Endothelial cell of umbilical vein (primary cell): Measurements from ENCODE around the gene FHIT. TPM values are rescaled to one million over a fixed set of nuclear protein-coding genes. Genes with fewer than 3 reads are reported as not detected.

Source experiments
- BruUV-seq: library from RNA; stranded (reverse); fragments of 400-500 nt; replicated peaks from 2 replicates; lab custom pipeline; 2021; lab: Mats Ljungman, UMichigan
- CTCF ChIA-PET: fragments of 300-600, 350-600 bp; sonication (Branson Sonifier 250); formaldehyde crosslinking; loops from one replicate; lab custom pipeline; 2021; ENCODE audit warnings: antibody characterized with exemption, inconsistent platforms; lab: Charles Lee
- POLR2A ChIA-PET: fragments of 300-600, 350-600 bp; sonication (Branson Sonifier 250); formaldehyde crosslinking; loops from one replicate; lab custom pipeline; 2021; ENCODE audit warnings: antibody characterized with exemption, inconsistent platforms; lab: Charles Lee
- DNase-seq: peaks from one replicate; pipeline ENCODE4 v3.0.0-alpha.2; 2011; ENCODE audit warnings: low read depth, low spot score
- FAIRE-seq: peaks from 2 replicates; lab custom pipeline; 2011; peaks lifted over from hg19 to GRCh38; lab: Jason Lieb, UNC
- H2AFZ ChIP-seq: 2 replicates; pipeline ENCODE4 v1.6.0; 2012; ENCODE audit warnings: low read depth, low read length, control low read depth, inconsistent platforms
- H3K27ac ChIP-seq: 2 replicates; pipeline ENCODE4 v1.5.1; 2011; ENCODE audit warnings: low read depth, mild to moderate bottlenecking, control low read depth, low read length, moderate library complexity; ENCODE audit not compliant: insufficient read depth
- H3K27me3 ChIP-seq, 2 experiments: 2 replicates each; pipeline versions ENCODE4 v1.6.0 to v1.6.1; 2011; ENCODE audit warnings: low read length in 2 of 2, mixed read lengths in 1 of 2; ENCODE audit not compliant: control insufficient read depth in 2 of 2, insufficient read depth in 2 of 2
- H3K36me3 ChIP-seq, 2 experiments: 2 replicates in 1 of 2; 3 replicates in 1 of 2; pipeline ENCODE4 v1.5.1; 2011; ENCODE audit warnings: low read length in 2 of 2, mild to moderate bottlenecking in 1 of 2, moderate library complexity in 1 of 2; ENCODE audit not compliant: control insufficient read depth in 2 of 2, insufficient read depth in 2 of 2; ENCODE audit errors: extremely low read depth in 1 of 2
- H3K4me1 ChIP-seq: 3 replicates; pipeline ENCODE4 v1.5.1; 2011; ENCODE audit warnings: mild to moderate bottlenecking, low read length; ENCODE audit not compliant: control insufficient read depth, insufficient read depth; ENCODE audit errors: extremely low read depth
- H3K4me2 ChIP-seq: 2 replicates; pipeline ENCODE4 v1.6.1; 2011; ENCODE audit warnings: low read length, control low read depth, mixed read lengths; ENCODE audit not compliant: insufficient read depth
- H3K4me3 ChIP-seq, 3 experiments: fragments of 200-600 bp in 1 of 3; sonication (generic), shearing (Covaris generic) in 1 of 3; replicated peaks in 1 of 3; 2 replicates each; pipeline ENCODE4 v1.5.1; 2011 to 2016; ENCODE audit warnings: control low read depth in 3 of 3, low read length in 3 of 3, mild to moderate bottlenecking in 2 of 3, inconsistent platforms in 1 of 3, low read depth in 1 of 3, moderate library complexity in 1 of 3; ENCODE audit not compliant: insufficient read depth in 1 of 3
- H3K79me2 ChIP-seq: 2 replicates; pipeline ENCODE4 v1.6.0; 2012; ENCODE audit warnings: low read length, inconsistent platforms; ENCODE audit not compliant: control insufficient read depth, insufficient read depth
- H3K9ac ChIP-seq: replicated peaks from 2 replicates; pipeline ENCODE3; 2011; ENCODE audit warnings: low read length, control low read depth; ENCODE audit not compliant: insufficient read depth; ENCODE audit errors: extremely low read depth
- H3K9me1 ChIP-seq: replicated peaks from 3 replicates; pipeline ENCODE4 v1.6.0; 2011; ENCODE audit warnings: mild to moderate bottlenecking, low read length; ENCODE audit not compliant: control insufficient read depth, insufficient read depth; ENCODE audit errors: extremely low read depth
- H3K9me3 ChIP-seq: replicated peaks from 2 replicates; pipeline ENCODE4 v1.5.1; 2012; ENCODE audit warnings: low read length, inconsistent platforms; ENCODE audit not compliant: control insufficient read depth, insufficient read depth
- H4K20me1 ChIP-seq: replicated peaks from 2 replicates; pipeline ENCODE3; 2011; ENCODE audit warnings: mild to moderate bottlenecking, low read length; ENCODE audit not compliant: control insufficient read depth, insufficient read depth; ENCODE audit errors: extremely low read depth
- EZH2 ChIP-seq: IDR thresholded peaks from 2 replicates; pipeline ENCODE4 v1.6.1; 2012; ENCODE audit warnings: borderline replicate concordance, low read depth, mild to moderate bottlenecking, moderate library complexity, low read length, inconsistent platforms; ENCODE audit not compliant: severe bottlenecking
- FOS ChIP-seq: IDR thresholded peaks from 2 replicates; pipeline ENCODE4 v1.6.1; 2011; ENCODE audit warnings: mild to moderate bottlenecking, low read length, moderate library complexity, borderline replicate concordance; ENCODE audit not compliant: insufficient read depth
- GATA2 ChIP-seq: IDR thresholded peaks from 2 replicates; pipeline ENCODE4 v1.7.0; 2011; ENCODE audit warnings: low read depth, mild to moderate bottlenecking, moderate library complexity, mixed read lengths, low read length; ENCODE audit not compliant: insufficient read length, insufficient read depth
- JUN ChIP-seq: IDR thresholded peaks from 2 replicates; pipeline ENCODE4 v1.6.1; 2011; ENCODE audit warnings: borderline replicate concordance, low read depth; ENCODE audit not compliant: insufficient read length, insufficient read depth
- MYC ChIP-seq: IDR thresholded peaks from one replicate; pipeline ENCODE4 v1.6.1; 2011; ENCODE audit warnings: mild to moderate bottlenecking, low read depth, low read length
- POLR2A ChIP-seq: IDR thresholded peaks from 2 replicates; pipeline ENCODE4 v1.6.1; 2012; ENCODE audit warnings: low read depth, mild to moderate bottlenecking, control low read depth, low read length
- POLR2AphosphoS5 ChIP-seq: IDR thresholded peaks from 2 replicates; pipeline ENCODE4 v1.6.1; 2012; ENCODE audit warnings: low read depth, mild to moderate bottlenecking, control low read depth, low read length, moderate library complexity; ENCODE audit not compliant: insufficient read depth
- dilution Hi-C: fragments of 300-500 bp; cut with MboI; formaldehyde crosslinking; loops from one replicate; pipeline ENCODE4 v1.15.0; 2019; ENCODE audit warnings: low sequenced_read_pairs; ENCODE audit not compliant: extremely low pct_ligation_motif_present
- intact Hi-C: fragments of 100-400 bp; cut with micrococcal nuclease; formaldehyde crosslinking; loops from one replicate; pipeline ENCODE4 v1.10.0; 2022
- polyA plus RNA-seq, 4 experiments: library from polyadenylated mRNA; depleted of rRNA in 3 of 4; stranded (reverse) in 3 of 4; unstranded in 1 of 4; fragments of >200 nt; gene quantifications; 2 replicates each; pipeline versions ENCODE4 v1.2.1 to v1.2.3, GENCODE V29; 2011 to 2012; ENCODE audit warnings: missing spikeins in 1 of 4
- total RNA-seq: library from RNA; stranded (reverse); gene quantifications from 2 replicates; pipeline ENCODE4 v1.2.3, GENCODE V29; 2021
- TF ChIP-seq, protein P1 (sequence below): IDR thresholded peaks from 2 replicates; pipeline ENCODE4 v1.6.1; 2011; ENCODE audit not compliant: insufficient read depth, insufficient read length
- TF ChIP-seq, protein P2 (sequence below), 2 donors: IDR thresholded peaks; 1 replicate in 1 of 2; 2 replicates in 1 of 2; pipeline ENCODE4 v1.5.1; 2011; ENCODE audit warnings: low read length in 2 of 2, mild to moderate bottlenecking in 2 of 2, moderate library complexity in 2 of 2, control low read depth in 1 of 2, inconsistent platforms in 1 of 2, low read depth in 1 of 2; ENCODE audit not compliant: insufficient read depth in 1 of 2; ENCODE audit errors: extremely low read depth in 1 of 2

The FHIT gene
- total and polyA plus RNA-seq, 2 donors (not counting 3 experiments of a cell fraction or from before 2014, with no cell fraction given): 0.47 to 2.2 TPM

DNA sequence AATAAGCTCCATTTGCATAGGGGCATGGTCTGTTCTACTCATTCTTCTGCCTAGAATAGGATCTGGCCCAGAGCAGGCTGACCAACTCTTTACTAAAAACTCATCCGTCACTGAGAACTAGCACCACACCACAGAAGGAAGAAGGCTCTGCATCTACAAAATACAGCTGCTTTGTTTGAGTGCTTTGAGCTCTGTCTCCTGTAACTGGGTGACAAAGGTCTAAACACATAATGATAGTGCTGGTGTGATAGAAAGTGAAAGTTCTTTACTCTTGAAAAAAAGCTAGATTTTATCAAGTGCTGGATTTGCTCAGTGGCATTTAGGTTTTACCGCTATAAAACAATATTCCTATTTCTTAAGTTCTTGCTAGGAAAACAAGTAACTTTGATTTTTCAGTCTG lies 140.7 kb downstream of the FHIT start:
- dilution Hi-C loops (no loop called here), intact Hi-C loops (no loop called here)
- TF ChIP-seq, protein P1, sequence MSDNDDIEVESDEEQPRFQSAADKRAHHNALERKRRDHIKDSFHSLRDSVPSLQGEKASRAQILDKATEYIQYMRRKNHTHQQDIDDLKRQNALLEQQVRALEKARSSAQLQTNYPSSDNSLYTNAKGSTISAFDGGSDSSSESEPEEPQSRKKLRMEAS: no peak
- no peak for TF ChIP-seq MYC
- TF ChIP-seq GATA2: no peak
- no peak for TF ChIP-seq POLR2A
- no peak for TF ChIP-seq POLR2AphosphoS5
- TF ChIP-seq JUN: no peak
- no peak for TF ChIP-seq EZH2
- TF ChIP-seq FOS: no peak
- no peak overlapping the region for H2AFZ ChIP-seq
- FAIRE-seq (no peak), DNase-seq (no peak)
- no peaks in the 10 kb centered on the region for H4K20me1 ChIP-seq
- H3K9me1 ChIP-seq: no peaks in the 10 kb centered on the region
- CTCF ChIA-PET: no interaction called here
- no peaks in the 10 kb centered on the region for H3K27me3 ChIP-seq
- no peak overlapping the region for H3K9ac ChIP-seq
- H3K4me3 ChIP-seq: no peak overlapping the region
- no peaks in the 10 kb centered on the region for H3K9me3 ChIP-seq
- no peak overlapping the region for H3K27ac ChIP-seq
- no peaks in the 10 kb centered on the region for H3K79me2 ChIP-seq
- no peaks in the 10 kb centered on the region for H3K4me1 ChIP-seq
- no TSS peak for BruUV-seq
- H3K4me2 ChIP-seq: no peak overlapping the region
- POLR2A ChIA-PET: no interaction called here
- H3K36me3 ChIP-seq: no peaks in the 10 kb centered on the region

DNA sequence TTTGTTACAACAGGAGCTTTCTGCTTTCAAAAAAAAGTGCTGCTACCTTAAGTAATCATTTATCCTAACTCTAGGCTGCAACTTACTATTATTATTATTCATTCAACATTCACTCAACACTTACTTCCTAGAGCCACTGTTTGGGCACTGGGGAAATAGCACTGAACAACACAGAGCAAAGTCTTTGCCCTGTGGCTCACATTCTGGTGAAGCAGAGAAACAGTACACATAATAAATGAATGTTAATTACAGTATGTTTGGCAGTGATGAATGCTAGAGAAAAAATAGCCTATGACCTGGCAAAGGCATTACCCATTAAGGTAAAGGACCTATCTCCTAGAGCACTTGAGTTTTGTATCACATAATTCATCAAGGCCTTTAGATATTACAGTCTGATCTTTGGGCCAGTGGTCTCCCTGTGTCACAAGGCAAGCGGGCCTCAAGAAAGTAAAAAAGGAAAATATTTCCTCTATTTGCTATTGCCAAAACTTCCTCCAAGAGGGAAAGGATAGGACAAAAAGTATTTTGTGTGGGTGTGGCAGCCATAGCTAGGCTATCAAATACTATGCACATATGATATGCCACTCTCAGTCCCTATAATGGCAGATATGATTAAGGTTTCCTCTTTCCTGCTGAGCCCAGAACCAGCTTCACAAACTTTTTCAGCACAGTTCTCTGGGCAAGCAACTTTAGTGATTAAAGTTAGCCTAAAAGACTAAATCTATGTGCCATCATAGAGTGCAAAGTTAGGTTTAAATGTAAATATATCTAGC lies 142.8 kb downstream of the FHIT start:
- BruUV-seq: no TSS peak
- DNase-seq (no peak), FAIRE-seq (no peak)
- H3K27me3 ChIP-seq: no peaks in the 10 kb centered on the region
- H2AFZ ChIP-seq: no peak overlapping the region
- no peaks in the 10 kb centered on the region for H3K9me3 ChIP-seq
- no peaks in the 10 kb centered on the region for H3K36me3 ChIP-seq
- ChIA-PET CTCF (no interaction called here), POLR2A (no interaction called here)
- H3K4me3 ChIP-seq: no peak overlapping the region
- H3K9me1 ChIP-seq: no peaks in the 10 kb centered on the region
- no peak overlapping the region for H3K4me2 ChIP-seq
- no peaks in the 10 kb centered on the region for H3K79me2 ChIP-seq
- dilution Hi-C loops: no loop called here
- intact Hi-C loops: no loop called here
- TF ChIP-seq EZH2 (no peak), GATA2 (no peak), POLR2AphosphoS5 (no peak), JUN (no peak), MYC (no peak), FOS (no peak), POLR2A (no peak)
- TF ChIP-seq, protein P1: no peak
- TF ChIP-seq, protein P2, sequence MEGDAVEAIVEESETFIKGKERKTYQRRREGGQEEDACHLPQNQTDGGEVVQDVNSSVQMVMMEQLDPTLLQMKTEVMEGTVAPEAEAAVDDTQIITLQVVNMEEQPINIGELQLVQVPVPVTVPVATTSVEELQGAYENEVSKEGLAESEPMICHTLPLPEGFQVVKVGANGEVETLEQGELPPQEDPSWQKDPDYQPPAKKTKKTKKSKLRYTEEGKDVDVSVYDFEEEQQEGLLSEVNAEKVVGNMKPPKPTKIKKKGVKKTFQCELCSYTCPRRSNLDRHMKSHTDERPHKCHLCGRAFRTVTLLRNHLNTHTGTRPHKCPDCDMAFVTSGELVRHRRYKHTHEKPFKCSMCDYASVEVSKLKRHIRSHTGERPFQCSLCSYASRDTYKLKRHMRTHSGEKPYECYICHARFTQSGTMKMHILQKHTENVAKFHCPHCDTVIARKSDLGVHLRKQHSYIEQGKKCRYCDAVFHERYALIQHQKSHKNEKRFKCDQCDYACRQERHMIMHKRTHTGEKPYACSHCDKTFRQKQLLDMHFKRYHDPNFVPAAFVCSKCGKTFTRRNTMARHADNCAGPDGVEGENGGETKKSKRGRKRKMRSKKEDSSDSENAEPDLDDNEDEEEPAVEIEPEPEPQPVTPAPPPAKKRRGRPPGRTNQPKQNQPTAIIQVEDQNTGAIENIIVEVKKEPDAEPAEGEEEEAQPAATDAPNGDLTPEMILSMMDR (IDR thresholded peaks at IDR 0.05; ENCODE audit: extremely low read depth in 1 of 2, insufficient read depth in 1 of 2, low read depth in 1 of 2, low read length in 2 of 2): no peak
- no peak overlapping the region for H3K9ac ChIP-seq
- no peak overlapping the region for H3K27ac ChIP-seq
- no peaks in the 10 kb centered on the region for H4K20me1 ChIP-seq
- no peaks in the 10 kb centered on the region for H3K4me1 ChIP-seq
